Epithelial cell of proximal tubule (primary cell): ENCODE results near the gene CFI. TPM values are rescaled to one million over a fixed set of nuclear protein-coding genes. Genes with fewer than 3 reads are reported as not detected.
A peak's percentile ranks its signal among the peaks of the same experiment; 100 is the strongest.
"Not testable (repeated sequence)": the region's sequence is repeated elsewhere in the genome, so short reads cannot be mapped to it uniquely, and the experiment has no call there.

Source experiments
- DNase-seq: peaks from one replicate; pipeline ENCODE4 v3.0.0-alpha.2; 2011; ENCODE audit warnings: low read depth
- H3K4me3 ChIP-seq: 2 replicates; pipeline ENCODE4 v1.5.1; 2011; ENCODE audit warnings: low read depth, mild to moderate bottlenecking, low read length
- CTCF ChIP-seq: conservative IDR thresholded peaks from 2 replicates; pipeline ENCODE4 v1.5.1; 2012; ENCODE audit warnings: low read depth, mild to moderate bottlenecking, low read length
- total RNA-seq: library from RNA; depleted of rRNA; stranded (reverse); fragments of >200 nt; gene quantifications from 2 replicates; pipeline ENCODE4 v1.2.3, GENCODE V29; 2015

The CFI gene
- total RNA-seq, 1 donor from 2014 or later: 5.8 TPM

- peak; percentile 32 for TF ChIP-seq CTCF
- no peak overlapping the region for H3K4me3 ChIP-seq
- no peak for DNase-seq
Observed at GRCh38 chr4:109798866-109799265, 2.9 kb downstream of the CFI start.

GRCh38 chr4:109795059-109795458, 6.7 kb downstream of the CFI start:
- no peak for TF ChIP-seq CTCF
- DNase-seq: no peak

GRCh38 chr4:109787807-109788206, 14.0 kb downstream of the CFI start:
- DNase-seq: no peak
- no peak overlapping the region for H3K4me3 ChIP-seq
- TF ChIP-seq CTCF: no peak

More at GRCh38 chr4:109795059-109795458, 6.7 kb downstream of the CFI start:
- no peak overlapping the region for H3K4me3 ChIP-seq

GRCh38 chr4:109786846-109787245, 15.0 kb downstream of the CFI start:
- no peak for DNase-seq
- TF ChIP-seq CTCF: no peak
- H3K4me3 ChIP-seq: no peak overlapping the region

- not testable (repeated sequence) for H3K4me3 ChIP-seq, DNase-seq
Observed at GRCh38 chr4:109782092-109782491, 19.7 kb downstream of the CFI start.

- TF ChIP-seq CTCF: no peak
- no peak for DNase-seq
- H3K4me3 ChIP-seq: no peak overlapping the region
Observed at GRCh38 chr4:109764789-109765402, 36.9 kb downstream of the CFI start.

GRCh38 chr4:109764376-109764775, 37.4 kb downstream of the CFI start:
- DNase-seq: no peak
- no peak overlapping the region for H3K4me3 ChIP-seq
- TF ChIP-seq CTCF: no peak
